Measurements from ENCODE around the gene TMEM51. TPM values are rescaled to one million over a fixed set of nuclear protein-coding genes. Genes with fewer than 3 reads are reported as not detected.
A peak's percentile ranks its signal among the peaks of the same experiment; 100 is the strongest.

TMEM51 gene
- total RNA-seq, 1 experiment from 2014 or later: 10.4 TPM

DNA sequence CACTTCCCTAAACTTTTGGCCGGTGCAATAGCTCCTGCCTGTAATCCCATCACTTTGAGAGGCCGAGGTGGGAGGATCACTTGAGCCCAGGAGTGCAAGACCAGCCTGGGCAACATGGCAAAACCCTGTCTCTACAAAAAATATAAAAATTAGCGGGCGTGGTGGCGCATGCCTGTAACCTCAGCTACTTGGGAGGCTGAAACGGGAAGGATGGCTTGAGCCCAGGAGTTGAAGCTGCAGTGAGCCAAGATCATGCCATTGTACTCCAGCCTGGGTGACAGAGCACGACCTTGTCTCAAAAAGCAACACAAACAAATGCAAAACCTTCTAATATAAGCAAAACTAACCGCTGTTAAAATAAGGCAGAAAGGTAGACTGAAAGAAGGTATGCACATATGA lies 25.9 kb downstream of the TMEM51 start:
- ChIA-PET POLR2A (interaction anchor here (0.6 kb wide), 1 partner anchor 41 kb away, joined by 4 read pairs; no protein-coding TSS in a partner anchor), CTCF (interaction anchor here (0.6 to 1.1 kb wide), 3 partner anchors 11 to 959 kb away, joined by 3 to 6 read pairs (median 4); partner anchors contain the start of gene TMEM51)
- Mint-ChIP-seq H3K36me3 (0 out of 2 replicates have a peak, but pooled peaks cover 2% of the 10 kb centered on the region), H3K4me1 (peaks cover 55% of the 10 kb centered on the region), H3K27ac (peak overlapping the region; percentile 94), H3K27me3 (ENCODE audit: low read depth) (no peaks in the 10 kb centered on the region), H3K4me3 (no peak overlapping the region), H3K9me3 (no peaks in the 10 kb centered on the region)
- TF ChIP-seq, protein P1, sequence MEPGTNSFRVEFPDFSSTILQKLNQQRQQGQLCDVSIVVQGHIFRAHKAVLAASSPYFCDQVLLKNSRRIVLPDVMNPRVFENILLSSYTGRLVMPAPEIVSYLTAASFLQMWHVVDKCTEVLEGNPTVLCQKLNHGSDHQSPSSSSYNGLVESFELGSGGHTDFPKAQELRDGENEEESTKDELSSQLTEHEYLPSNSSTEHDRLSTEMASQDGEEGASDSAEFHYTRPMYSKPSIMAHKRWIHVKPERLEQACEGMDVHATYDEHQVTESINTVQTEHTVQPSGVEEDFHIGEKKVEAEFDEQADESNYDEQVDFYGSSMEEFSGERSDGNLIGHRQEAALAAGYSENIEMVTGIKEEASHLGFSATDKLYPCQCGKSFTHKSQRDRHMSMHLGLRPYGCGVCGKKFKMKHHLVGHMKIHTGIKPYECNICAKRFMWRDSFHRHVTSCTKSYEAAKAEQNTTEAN (CRISPR knock-in tag; IDR thresholded peaks at IDR 0.05): no peak
- no peak for DNase-seq (ENCODE audit: low spot score)
- ATAC-seq: no peak

DNA sequence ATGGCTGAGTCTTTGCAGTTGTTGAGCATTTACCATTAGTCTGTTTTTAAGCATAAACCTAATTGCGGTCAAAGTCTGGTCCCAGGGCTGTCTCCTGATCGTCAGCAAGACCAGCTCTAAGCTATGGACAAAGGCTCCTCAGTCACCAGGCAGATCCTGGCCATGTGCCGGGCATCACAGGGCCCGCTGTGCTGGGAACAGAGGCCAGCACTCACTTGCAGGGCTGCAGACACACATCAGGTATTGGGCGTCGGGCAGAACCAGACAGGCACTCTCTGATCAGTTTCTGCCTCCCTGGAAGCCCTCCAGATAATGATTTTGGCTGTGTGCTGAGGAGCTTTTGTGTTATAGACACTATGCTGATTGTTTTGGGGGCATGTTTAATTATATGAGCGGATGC lies 26.6 kb downstream of the TMEM51 start:
- no peak overlapping the region for H3K27ac Mint-ChIP-seq
- no peaks in the 10 kb centered on the region for H3K9me3 Mint-ChIP-seq
- DNase-seq (ENCODE audit: low spot score): no peak
- CTCF ChIA-PET: interaction anchor here (1.0 to 1.5 kb wide), 4 partner anchors 26 to 92 kb away, joined by 3 to 4 read pairs (median 3); partner anchors contain the start of gene TMEM51
- H3K36me3 Mint-ChIP-seq: 0 out of 2 replicates have a peak, but pooled peaks cover 2% of the 10 kb centered on the region
- TF ChIP-seq ZNF317 (CRISPR knock-in tag; IDR thresholded peaks at IDR 0.05; ENCODE audit: borderline replicate concordance, low read depth) (no peak), SP1 (CRISPR knock-in tag; conservative IDR thresholded peaks at IDR 0.05) (no peak), GRHL2 (CRISPR knock-in tag; IDR thresholded peaks at IDR 0.05; ENCODE audit: insufficient replicate concordance, severe bottlenecking) (no peak), ZNF219 (CRISPR knock-in tag; IDR thresholded peaks at IDR 0.05; ENCODE audit: borderline replicate concordance) (no peak), JAZF1 (CRISPR knock-in tag; IDR thresholded peaks at IDR 0.05) (no peak), ETV6 (CRISPR knock-in tag; IDR thresholded peaks at IDR 0.05) (no peak), FOXP1 (CRISPR knock-in tag; IDR thresholded peaks at IDR 0.05; ENCODE audit: borderline replicate concordance) (no peak), KAT7 (CRISPR knock-in tag; IDR thresholded peaks at IDR 0.05; ENCODE audit: borderline replicate concordance) (no peak), ZNF416 (CRISPR knock-in tag; IDR thresholded peaks at IDR 0.05) (no peak)
- TF ChIP-seq, protein P2, sequence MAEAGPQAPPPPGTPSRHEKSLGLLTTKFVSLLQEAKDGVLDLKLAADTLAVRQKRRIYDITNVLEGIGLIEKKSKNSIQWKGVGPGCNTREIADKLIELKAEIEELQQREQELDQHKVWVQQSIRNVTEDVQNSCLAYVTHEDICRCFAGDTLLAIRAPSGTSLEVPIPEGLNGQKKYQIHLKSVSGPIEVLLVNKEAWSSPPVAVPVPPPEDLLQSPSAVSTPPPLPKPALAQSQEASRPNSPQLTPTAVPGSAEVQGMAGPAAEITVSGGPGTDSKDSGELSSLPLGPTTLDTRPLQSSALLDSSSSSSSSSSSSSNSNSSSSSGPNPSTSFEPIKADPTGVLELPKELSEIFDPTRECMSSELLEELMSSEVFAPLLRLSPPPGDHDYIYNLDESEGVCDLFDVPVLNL (CRISPR knock-in tag; IDR thresholded peaks at IDR 0.05; ENCODE audit: borderline replicate concordance, low read depth): no peak
- POLR2A ChIA-PET: no interaction called here
- H3K4me3 Mint-ChIP-seq: no peak overlapping the region
- no peaks in the 10 kb centered on the region for H3K27me3 Mint-ChIP-seq (ENCODE audit: low read depth)
- ATAC-seq: no peak
- H3K4me1 Mint-ChIP-seq: peaks cover 55% of the 10 kb centered on the region

DNA sequence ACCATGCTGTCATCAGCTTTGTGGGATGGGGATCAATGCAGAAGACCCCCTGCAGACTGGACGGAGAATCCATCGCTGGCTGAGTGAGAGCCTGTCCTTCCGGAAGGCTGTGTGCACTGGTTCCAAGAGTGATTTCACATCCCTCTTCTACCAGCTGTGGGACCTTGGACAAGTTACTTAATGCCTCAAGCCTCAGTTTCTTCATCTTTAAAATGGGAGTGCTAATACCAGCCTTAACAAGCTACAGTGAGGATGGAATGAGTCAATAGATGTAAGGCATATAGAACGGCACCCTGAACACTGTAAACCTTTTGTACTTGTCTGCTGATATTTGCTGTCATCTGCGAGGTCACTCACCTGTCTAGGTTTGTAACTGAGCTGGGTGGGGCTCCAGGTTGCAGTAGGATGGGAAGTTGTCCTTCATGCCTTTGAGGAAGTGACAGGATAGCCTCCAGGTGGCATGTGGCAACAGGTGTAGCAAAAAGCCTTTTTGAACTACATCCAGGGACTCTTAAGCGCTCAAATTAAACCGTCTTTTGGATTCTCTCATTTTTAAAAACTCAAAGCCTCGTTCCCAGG lies 27.5 kb downstream of the TMEM51 start:
- H3K9me3 Mint-ChIP-seq: no peaks in the 10 kb centered on the region
- POLR2A ChIA-PET: no interaction called here
- no peak for TF ChIP-seq ESRRA (CRISPR knock-in tag; IDR thresholded peaks at IDR 0.05; ENCODE audit: borderline replicate concordance)
- no peak for TF ChIP-seq JAZF1 (CRISPR knock-in tag; IDR thresholded peaks at IDR 0.05)
- no peak for TF ChIP-seq MYBL2 (CRISPR knock-in tag; IDR thresholded peaks at IDR 0.05)
- TF ChIP-seq ZNF219 (CRISPR knock-in tag; IDR thresholded peaks at IDR 0.05; ENCODE audit: borderline replicate concordance): no peak
- no peak for TF ChIP-seq NR3C1 (CRISPR knock-in tag; conservative IDR thresholded peaks at IDR 0.05; ENCODE audit: low read depth)
- TF ChIP-seq ZNF317 (CRISPR knock-in tag; IDR thresholded peaks at IDR 0.05; ENCODE audit: borderline replicate concordance, low read depth): no peak
- no peak for TF ChIP-seq ETV6 (CRISPR knock-in tag; IDR thresholded peaks at IDR 0.05)
- TF ChIP-seq RELA (CRISPR knock-in tag; IDR thresholded peaks at IDR 0.05; ENCODE audit: borderline replicate concordance): no peak
- TF ChIP-seq CREM (CRISPR knock-in tag; IDR thresholded peaks at IDR 0.05): no peak
- no peak for TF ChIP-seq ZNF671 (CRISPR knock-in tag; IDR thresholded peaks at IDR 0.05)
- TF ChIP-seq, protein P3, sequence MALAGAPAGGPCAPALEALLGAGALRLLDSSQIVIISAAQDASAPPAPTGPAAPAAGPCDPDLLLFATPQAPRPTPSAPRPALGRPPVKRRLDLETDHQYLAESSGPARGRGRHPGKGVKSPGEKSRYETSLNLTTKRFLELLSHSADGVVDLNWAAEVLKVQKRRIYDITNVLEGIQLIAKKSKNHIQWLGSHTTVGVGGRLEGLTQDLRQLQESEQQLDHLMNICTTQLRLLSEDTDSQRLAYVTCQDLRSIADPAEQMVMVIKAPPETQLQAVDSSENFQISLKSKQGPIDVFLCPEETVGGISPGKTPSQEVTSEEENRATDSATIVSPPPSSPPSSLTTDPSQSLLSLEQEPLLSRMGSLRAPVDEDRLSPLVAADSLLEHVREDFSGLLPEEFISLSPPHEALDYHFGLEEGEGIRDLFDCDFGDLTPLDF (CRISPR knock-in tag; IDR thresholded peaks at IDR 0.05): no peak
- TF ChIP-seq NR2C2 (CRISPR knock-in tag; IDR thresholded peaks at IDR 0.05): no peak
- DNase-seq (ENCODE audit: low spot score): no peak
- peaks cover 59% of the 10 kb centered on the region for H3K4me1 Mint-ChIP-seq
- ATAC-seq: no peak
- CTCF ChIA-PET: interaction anchor here (0.6 to 1.5 kb wide), 5 partner anchors 27 to 561 kb away, joined by 3 to 4 read pairs (median 3); partner anchors contain the start of gene TMEM51
- no peak overlapping the region for H3K4me3 Mint-ChIP-seq
- H3K27ac Mint-ChIP-seq: no peak overlapping the region; the same call in 1 of the 2 replicates
- H3K27me3 Mint-ChIP-seq (ENCODE audit: low read depth): no peaks in the 10 kb centered on the region
- no peaks in the 10 kb centered on the region for H3K36me3 Mint-ChIP-seq
